ENCODE data around the gene IP6K3.

IP6K3 gene, protein sequence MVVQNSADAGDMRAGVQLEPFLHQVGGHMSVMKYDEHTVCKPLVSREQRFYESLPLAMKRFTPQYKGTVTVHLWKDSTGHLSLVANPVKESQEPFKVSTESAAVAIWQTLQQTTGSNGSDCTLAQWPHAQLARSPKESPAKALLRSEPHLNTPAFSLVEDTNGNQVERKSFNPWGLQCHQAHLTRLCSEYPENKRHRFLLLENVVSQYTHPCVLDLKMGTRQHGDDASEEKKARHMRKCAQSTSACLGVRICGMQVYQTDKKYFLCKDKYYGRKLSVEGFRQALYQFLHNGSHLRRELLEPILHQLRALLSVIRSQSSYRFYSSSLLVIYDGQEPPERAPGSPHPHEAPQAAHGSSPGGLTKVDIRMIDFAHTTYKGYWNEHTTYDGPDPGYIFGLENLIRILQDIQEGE

DNA sequence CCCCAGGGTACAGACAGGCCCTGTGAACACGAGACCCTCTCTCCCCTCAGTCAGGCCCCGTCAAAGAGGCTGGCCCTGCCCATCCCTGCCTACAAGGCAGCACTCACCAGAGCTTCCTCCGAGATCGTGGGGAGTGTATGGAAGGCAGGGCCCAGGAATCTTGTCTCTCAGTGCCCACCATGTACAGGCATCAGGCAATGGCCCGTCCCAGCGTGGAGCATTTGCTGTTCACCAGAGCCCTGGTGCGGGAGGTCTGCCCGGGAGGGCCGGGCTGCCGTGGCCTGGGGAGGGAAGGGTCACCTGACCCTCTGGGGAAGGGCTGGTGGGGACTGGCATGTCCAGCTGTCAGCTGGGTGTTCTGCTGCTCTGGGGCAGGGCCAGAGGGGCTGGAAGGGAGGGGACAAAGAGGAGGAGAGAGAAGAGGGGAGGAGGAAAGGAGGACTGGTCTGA lies at the start of gene IP6K3:
Gene IP6K3, minus strand, starts transcription at position 255 of the 450 bp plus-strand sequence. CDS start 11,429 bp downstream, outside the sequence.
- no peak for DNase-seq

DNA sequence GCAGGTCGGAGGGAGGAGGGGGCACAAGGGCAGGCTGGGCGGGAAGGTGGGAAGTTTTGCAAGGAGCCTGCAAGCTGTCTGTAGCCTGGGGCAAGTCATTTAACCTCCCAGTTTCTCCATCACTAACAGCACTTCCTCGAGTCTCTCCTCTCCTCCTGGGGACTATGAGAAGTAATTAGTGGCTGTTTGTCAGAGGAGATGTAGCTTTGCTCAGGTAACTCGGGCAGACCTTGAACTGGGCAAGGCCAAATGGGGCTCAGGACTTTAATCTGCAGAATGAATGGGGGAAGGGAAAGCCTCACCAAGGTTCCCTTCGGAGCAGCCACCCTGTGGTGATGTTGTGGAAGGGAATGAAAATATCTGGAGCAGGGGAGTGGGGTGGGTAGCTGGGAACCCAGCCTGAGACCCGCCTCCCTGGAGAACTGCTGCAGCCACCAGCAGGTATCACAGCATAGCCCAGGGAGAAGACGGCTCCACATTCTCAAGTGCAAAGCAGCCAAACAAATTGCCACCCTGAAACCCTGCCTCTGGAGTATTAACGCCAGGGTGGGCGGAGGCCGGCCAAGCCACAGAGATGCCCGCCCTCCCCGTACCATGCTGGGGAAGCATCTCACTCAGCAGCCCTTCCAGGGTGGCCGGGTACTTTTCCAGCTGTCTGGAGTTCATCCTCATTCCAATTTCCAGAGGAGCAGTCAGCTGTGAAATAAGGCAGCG lies 48.4 kb upstream of the IP6K3 start:
- DNase-seq: no peak

GRCh38 chr6:33792981-33793380 lies 46.3 kb upstream of the IP6K3 start:
- no peak for DNase-seq

- DNase-seq: no peak
Observed at GRCh38 chr6:33791620-33792019, 44.9 kb upstream of the IP6K3 start.

GRCh38 chr6:33790910-33791309 lies 44.2 kb upstream of the IP6K3 start:
- DNase-seq: no peak

- DNase-seq: no peak
Observed at GRCh38 chr6:33790379-33790778, 43.7 kb upstream of the IP6K3 start.

- no peak for DNase-seq
Observed at GRCh38 chr6:33789550-33789895, 42.8 kb upstream of the IP6K3 start.

GRCh38 chr6:33788694-33789549 lies 42.2 kb upstream of the IP6K3 start, which contains the start of gene LEMD2:
LEMD2 (minus strand) TSS chr6:33789130; CDS start chr6:33789116, 14 bp downstream.
- DNase-seq: peak; percentile 92

GRCh38 chr6:33787954-33788693 lies 41.4 kb upstream of the IP6K3 start:
- peak; percentile 63 for DNase-seq

- no peak for DNase-seq
Observed at GRCh38 chr6:33787346-33787953, 40.7 kb upstream of the IP6K3 start.

DNA sequence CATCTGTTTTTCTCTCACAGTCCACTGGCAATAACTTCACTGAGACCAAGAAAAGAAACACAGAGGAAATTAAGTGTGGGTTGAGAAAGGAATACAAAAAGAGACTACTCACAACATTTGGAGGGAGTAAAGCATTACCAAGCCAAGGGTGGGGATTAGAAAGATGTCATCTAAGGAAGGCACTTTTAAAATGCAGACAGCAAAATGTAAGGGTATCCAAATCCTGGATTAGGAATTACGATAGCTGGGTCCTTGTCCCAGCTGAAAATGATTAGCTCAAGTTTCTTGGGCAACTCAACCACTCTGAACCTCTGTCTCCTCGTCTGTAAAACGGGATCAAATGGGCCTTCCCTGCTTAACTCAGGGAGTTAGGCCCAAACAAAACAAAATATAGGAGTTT lies 40.0 kb upstream of the IP6K3 start:
- DNase-seq: no peak

GRCh38 chr6:33785778-33786177 lies 39.1 kb upstream of the IP6K3 start:
- no peak for DNase-seq

DNA sequence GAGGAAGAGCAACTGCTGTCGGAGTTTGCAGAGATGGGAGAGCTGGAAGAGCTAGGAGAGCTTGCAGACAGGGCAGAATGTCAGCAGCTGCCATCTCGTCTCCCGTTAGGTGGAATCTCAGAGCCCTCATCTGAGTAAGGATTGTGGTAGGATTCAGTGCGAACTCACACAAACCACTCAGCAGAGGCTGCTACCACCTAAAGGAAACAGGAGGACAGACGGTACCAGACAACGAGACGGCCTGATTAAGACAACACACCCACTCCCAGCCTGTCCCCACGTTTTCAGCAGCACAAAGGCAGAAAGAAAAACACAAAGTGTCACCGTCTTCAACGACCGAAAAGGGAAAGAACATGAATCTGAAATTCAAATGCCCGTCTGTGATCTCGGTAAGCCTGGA lies 38.1 kb upstream of the IP6K3 start:
- no peak for DNase-seq

- no peak for DNase-seq
Observed at GRCh38 chr6:33783781-33784520, 37.2 kb upstream of the IP6K3 start.

GRCh38 chr6:33782561-33782960 lies 35.9 kb upstream of the IP6K3 start:
- DNase-seq: no peak

GRCh38 chr6:33781131-33781975 lies 34.6 kb upstream of the IP6K3 start:
- no peak for DNase-seq

- no peak for DNase-seq
Observed at GRCh38 chr6:33779895-33780294, 33.2 kb upstream of the IP6K3 start.

- no peak for DNase-seq
Observed at GRCh38 chr6:33779290-33779689, 32.6 kb upstream of the IP6K3 start.

DNA sequence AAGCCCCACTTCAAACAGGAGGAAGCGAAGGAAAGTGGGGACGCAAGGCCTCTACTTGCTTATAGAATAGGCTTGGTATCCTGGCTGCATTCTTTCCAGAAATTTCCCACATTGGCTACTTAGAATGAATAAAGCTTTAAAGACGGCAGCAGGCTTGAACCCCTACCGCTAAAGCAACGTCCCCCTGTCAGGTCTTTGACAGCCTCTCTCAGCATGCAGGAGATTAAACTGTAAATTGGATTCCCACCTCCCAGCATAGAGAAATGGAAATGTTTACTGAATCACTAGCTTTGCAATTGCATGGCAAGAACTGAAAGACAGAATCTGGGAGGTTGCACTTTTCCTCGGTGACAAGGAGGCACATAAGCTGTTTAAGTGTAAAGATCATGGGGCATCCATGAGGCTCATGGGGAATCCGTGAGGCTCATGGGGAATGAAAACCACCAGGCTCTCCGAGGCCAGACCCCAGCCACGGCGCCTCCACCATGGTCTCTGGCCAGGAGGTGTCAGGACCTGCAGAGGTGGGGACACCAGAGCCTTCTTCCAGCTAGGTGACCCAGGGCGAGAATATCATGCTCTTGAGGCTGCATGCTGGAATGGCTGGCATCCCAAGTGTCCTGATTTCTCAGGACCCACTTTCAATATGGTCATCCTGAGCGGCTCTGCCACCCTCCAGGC lies 31.9 kb upstream of the IP6K3 start:
- DNase-seq: no peak

All from CD4-positive, alpha-beta T cell treated with Interleukin-6 for 4 hours (primary cell).